HG03469 (cell line): ENCODE results near the gene LRMDA.

Source experiments
- ATAC-seq: cut with Tn5 transposase; IDR thresholded peaks from one replicate; pipeline ENCODE4 v1.9.1; 2021; ENCODE audit warnings: mild to moderate bottlenecking, moderate library complexity, moderate number of reproducible peaks; ENCODE audit not compliant: unreplicated experiment

LRMDA gene

GRCh38 chr10:75431180-75432111 is at the start of gene LRMDA:
TSS of gene LRMDA (plus strand) at chr10:75431624.
- no peak for ATAC-seq

GRCh38 chr10:75386128-75386527 is 45.3 kb upstream of the LRMDA start:
- ATAC-seq = no peak

- no peak for ATAC-seq
Observed at GRCh38 chr10:75388082-75388481, 43.3 kb upstream of the LRMDA start.

GRCh38 chr10:75390178-75390577 is 41.2 kb upstream of the LRMDA start:
- ATAC-seq = no peak

GRCh38 chr10:75392271-75392670 is 39.2 kb upstream of the LRMDA start:
- no peak for ATAC-seq

GRCh38 chr10:75392744-75393143 is 38.7 kb upstream of the LRMDA start:
- no peak for ATAC-seq

GRCh38 chr10:75394221-75394620 is 37.2 kb upstream of the LRMDA start:
- no peak for ATAC-seq

GRCh38 chr10:75395066-75395931 is 36.1 kb upstream of the LRMDA start:
- no peak for ATAC-seq

- ATAC-seq = no peak
Observed at GRCh38 chr10:75395932-75396630, 35.3 kb upstream of the LRMDA start.

GRCh38 chr10:75396631-75397495 is 34.6 kb upstream of the LRMDA start:
- ATAC-seq = no peak

- ATAC-seq = no peak
Observed at GRCh38 chr10:75397496-75398199, 33.8 kb upstream of the LRMDA start.

GRCh38 chr10:75398200-75398691 is 33.2 kb upstream of the LRMDA start:
- ATAC-seq = no peak

- no peak for ATAC-seq
Observed at GRCh38 chr10:75398692-75399460, 32.5 kb upstream of the LRMDA start.

- no peak for ATAC-seq
Observed at GRCh38 chr10:75399461-75400162, 31.8 kb upstream of the LRMDA start.

GRCh38 chr10:75400163-75400770 is 31.2 kb upstream of the LRMDA start:
- ATAC-seq = no peak

- ATAC-seq = peak; percentile 13
Observed at GRCh38 chr10:75400771-75401568, 30.5 kb upstream of the LRMDA start.
